OCI-M1 (cell line): Measurements from ENCODE around the gene STX10.

Experiments used
- DNase-seq: peaks from one replicate; lab custom pipeline; 2025; lab: John Stamatoyannopoulos, UW

STX10 gene

GRCh38 chr19:13139633-13140311 is 10.4 kb downstream of the STX10 start:
- no peak for DNase-seq

GRCh38 chr19:13138916-13139198 is 11.3 kb downstream of the STX10 start:
- DNase-seq: no peak

GRCh38 chr19:13138171-13138915 is 11.8 kb downstream of the STX10 start:
- DNase-seq: no peak

- DNase-seq: no peak
These were observed 12.8 kb downstream of the STX10 start for GRCh38 chr19:13137290-13137794.

GRCh38 chr19:13135068-13136062 is 14.8 kb downstream of the STX10 start:
- DNase-seq: no peak

GRCh38 chr19:13134626-13135025 is 15.5 kb downstream of the STX10 start:
- DNase-seq: no peak

GRCh38 chr19:13133241-13133870 is 16.8 kb downstream of the STX10 start:
- DNase-seq: no peak

GRCh38 chr19:13132471-13133180 is 17.5 kb downstream of the STX10 start:
- DNase-seq: peak; percentile 81

- DNase-seq: no peak
These were observed 19.2 kb downstream of the STX10 start for GRCh38 chr19:13130886-13131490.

GRCh38 chr19:13129384-13129783 is 20.8 kb downstream of the STX10 start:
- DNase-seq: no peak

- no peak for DNase-seq
These were observed 21.6 kb downstream of the STX10 start for GRCh38 chr19:13128583-13128982.

- no peak for DNase-seq
These were observed 22.2 kb downstream of the STX10 start for GRCh38 chr19:13127811-13128575.

- no peak for DNase-seq
These were observed 23.1 kb downstream of the STX10 start for GRCh38 chr19:13127051-13127450.

GRCh38 chr19:13122980-13123957 is 26.9 kb downstream of the STX10 start:
- DNase-seq: no peak

GRCh38 chr19:13122275-13122878 is 27.8 kb downstream of the STX10 start:
- no peak for DNase-seq

GRCh38 chr19:13121551-13122274 is 28.5 kb downstream of the STX10 start:
- DNase-seq: no peak

- DNase-seq: no peak
These were observed 29.4 kb downstream of the STX10 start for GRCh38 chr19:13120817-13121216.

GRCh38 chr19:13120031-13120430 is 30.1 kb downstream of the STX10 start:
- no peak for DNase-seq
